Activated T-cell treated with anti-CD3 and anti-CD28 coated beads for 1 hour (primary cell): ENCODE results near the gene CFAP53.
A peak's percentile ranks its signal among the peaks of the same experiment; 100 is the strongest.
"Not testable (repeated sequence)": the region's sequence is repeated elsewhere in the genome, so short reads cannot be mapped to it uniquely, and the experiment has no call there.

ENCODE experiments used
- DNase-seq: peaks from one replicate; pipeline ENCODE4 v3.0.0-alpha.2; 2020; ENCODE audit warnings: low read depth

CFAP53 gene

DNA sequence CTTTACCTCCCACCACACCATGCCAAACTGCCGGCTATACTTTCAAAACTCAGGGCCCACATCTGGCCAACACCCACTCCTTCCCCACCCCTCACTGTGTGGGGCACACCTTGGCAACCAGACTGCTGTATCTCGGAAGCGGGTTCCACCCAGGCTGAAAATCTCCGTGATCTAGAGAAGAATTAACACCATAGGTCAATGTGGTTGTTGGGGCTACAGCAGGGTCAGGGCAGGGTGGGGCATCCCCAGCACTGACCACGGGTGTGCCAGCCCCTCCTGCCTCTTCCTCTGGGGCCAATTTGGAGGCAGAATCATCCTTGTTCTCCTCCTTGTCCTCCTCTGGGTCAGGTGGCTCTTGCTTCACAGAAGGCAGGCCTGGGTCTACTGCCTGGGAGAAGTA lies 6.3 kb upstream of the CFAP53 start:
- DNase-seq: no peak

DNA sequence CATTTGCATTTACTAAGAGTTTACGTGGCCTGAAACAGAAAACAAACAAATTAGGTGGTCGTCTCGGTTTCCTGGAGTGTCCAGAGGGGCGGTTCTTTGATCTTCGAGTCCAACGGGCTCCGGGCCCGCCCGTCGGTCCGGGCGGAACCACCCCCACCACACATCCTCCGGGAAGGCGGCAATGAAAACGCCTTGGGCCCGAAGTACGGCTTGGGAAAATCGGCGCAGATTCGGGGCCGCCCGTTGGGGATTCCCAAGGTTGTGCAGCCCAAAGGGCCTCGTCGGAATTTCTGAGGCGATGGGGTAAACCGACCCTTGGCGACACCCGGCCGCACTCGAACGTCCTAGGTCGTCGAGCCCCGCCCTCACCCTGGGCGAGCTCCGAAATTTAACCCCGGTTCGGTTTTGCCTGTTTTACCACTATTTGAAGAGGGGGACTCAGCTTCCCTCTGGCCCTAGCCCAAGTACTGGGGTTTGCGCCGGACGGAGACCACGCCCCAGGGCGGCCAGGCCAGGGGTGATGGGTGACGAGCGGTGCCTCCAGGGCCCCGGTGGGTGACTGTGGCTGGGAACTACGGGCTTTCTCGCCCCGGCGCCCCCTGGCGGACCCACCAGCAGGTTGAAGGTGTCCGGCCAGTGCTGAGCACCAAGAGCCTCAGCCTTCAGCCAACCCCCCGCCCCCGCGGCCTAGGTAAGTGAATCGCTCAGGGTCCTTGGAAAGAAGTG lies 1.9 kb upstream of the CFAP53 start:
- DNase-seq: peak; percentile 72

DNA sequence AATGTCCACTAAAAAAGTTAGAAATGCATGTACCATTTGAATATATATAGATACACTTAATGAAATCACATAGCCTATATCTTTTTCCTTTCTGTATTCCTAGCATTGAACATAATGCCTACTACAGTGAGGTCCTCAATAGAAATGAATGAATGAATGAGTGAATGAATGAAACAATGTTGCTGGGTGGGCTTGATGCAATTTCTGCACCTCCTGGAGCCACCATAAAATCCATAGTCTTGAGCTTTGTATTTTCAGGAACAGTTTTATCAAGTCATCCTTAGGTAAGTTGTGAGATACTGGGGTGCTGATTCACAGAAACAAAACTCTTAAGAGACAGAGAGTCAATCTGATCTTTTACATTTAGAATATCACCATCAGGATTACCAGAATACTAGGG lies 3.3 kb downstream of the CFAP53 start:
- no peak for DNase-seq

DNA sequence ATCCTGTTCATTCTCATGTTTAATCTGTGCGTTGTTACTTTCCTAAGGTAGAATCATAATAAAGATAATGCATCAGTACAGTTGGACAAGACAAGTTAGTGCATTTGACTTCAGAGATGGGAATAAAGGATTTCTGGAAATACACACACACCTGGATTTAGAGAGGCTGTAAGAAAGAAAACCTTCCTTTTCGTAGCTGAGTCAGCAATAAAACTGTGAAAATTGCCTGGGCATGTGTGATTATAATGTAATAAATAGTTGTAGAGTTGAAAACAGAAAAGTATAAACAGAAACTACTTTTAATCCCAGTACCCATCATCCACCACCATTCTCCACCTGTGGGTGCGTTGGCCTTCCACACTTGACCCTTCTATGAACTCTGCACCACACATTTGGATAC lies 15.4 kb downstream of the CFAP53 start:
- no peak for DNase-seq

DNA sequence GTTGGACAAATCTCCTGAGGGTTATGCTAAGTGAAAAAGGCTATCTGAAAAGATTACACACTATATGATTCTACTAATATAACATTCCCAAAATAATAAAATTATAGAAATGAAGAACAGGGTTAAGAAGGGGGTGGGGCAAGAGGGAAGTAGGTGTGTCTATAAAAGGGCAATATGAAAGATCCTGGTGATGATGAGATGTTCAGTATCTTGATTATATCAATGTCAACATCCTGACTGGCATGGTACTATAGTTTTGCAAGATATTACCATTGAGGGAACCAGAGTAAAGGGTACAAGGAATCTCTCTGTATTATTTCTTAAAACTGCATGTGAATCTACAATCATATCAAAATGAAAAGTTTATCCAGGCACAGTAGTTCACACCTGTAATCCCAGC lies 16.7 kb downstream of the CFAP53 start:
- DNase-seq: no peak

DNA sequence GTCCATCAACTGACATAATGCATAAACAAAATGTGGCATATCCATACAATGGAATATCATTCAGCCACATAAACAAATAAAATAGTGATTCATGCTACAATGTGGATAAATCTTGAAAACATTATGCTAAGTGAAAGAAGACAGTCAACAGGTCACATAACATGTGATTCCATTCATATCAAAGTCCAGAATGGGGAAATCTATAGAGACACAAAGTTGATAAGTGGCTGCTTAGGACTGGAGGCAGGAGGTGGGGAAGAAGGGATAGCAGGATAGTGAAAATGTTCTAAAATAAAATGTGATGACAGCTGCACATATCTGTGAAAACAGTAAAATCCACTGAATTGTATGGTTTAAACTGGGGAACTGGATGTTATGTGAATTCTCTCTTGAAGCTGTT lies 18.7 kb downstream of the CFAP53 start:
- DNase-seq: no peak

DNA sequence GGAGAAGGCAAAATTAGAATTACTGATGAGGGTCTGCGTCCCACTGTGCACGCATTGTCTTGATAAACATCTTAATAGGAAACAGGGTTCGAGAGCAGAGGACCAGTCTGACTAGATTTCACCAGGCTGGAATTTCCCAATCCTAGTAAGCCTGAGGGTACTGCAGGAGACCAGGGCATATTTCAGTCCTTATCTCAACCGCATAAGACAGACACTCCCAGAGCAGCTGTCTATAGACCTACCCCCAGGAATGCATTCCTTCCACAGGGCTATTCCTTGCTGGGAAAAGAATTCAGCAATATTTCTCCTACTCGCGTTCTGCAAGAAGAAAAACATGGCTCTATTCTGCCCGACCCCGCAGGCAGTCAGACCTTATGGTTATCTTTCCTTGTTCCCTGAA lies 24.5 kb downstream of the CFAP53 start:
- DNase-seq: not testable (repeated sequence)

DNA sequence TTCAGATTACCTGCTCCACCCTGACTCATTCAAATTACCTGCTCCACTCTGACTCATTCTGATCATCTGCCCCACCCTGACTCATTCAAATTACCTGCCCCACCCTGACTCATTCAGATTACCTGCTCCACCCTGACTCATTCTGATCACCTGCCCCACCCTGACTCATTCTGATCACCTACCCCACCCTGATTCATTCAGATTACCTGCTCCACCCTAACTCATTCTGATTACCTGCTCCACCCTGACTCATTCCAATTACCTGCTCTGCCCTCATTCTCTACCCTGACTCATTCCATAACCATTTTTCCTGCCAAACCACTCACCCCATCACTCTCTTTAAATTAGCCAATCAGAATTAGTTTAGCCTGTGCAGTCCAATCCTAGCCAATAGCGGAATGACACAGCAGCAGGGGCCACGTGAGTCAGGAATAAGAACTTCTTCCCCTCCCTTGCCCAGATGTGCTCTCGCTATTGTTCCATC lies 26.2 kb downstream of the CFAP53 start:
- DNase-seq: no peak

DNA sequence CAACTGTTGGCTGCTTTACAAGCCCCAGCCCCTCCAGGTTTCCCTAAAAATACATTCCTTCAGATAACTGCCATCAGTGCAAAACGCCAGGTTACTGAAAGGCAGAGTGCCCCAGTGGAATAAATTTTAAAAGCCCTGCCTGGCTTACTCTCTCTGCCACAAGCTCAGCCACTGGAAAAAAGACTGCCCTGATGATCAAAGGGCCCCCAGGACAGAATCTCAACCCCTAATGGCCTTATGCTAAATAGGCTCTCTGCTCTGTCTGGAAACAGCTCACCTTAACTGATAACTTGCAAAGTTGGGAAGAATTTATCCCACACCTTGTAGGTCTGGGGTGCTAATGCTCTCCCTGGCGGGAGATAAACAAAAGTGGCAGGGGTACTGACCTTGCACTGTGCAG lies 33.9 kb downstream of the CFAP53 start:
- no peak for DNase-seq

DNA sequence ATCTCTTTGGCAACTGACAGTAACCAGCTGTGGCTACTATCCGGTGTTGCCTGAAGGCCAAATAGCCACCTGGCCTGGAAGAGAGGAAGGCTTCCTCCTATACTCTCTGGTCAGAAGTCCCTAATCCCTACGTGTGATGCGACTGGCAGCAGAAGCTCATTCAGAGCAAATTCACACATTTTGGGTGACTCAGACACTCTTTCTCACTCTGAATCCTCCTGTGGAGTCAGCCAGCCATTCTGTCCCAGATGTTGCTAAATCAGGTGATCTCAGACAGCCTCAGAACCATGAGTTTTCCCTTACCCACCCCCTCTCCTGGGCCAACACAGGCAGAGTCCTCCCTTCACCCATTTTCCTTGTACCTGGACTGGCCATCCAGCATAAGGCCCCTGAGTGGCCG lies 34.7 kb downstream of the CFAP53 start:
- no peak for DNase-seq

DNA sequence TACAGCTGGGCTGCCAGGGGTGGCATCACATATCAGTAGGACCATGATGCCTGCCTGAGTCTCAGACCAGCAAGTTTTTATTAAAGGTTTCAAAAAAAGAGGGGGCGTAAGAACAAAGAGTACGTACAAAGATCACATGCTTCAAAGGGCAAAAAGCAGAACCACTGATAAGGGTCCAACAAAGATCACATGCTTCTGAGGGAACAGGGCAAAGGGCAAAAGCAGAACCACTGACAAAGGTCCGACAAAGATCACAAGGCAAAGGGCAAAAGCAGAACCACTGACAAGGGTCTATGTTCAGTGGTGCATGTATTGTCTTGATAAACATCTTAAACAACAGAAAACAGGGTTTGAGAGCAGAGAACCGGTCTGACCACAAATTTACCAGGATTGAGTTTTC lies 46.0 kb downstream of the CFAP53 start:
- not testable (repeated sequence) for DNase-seq

DNA sequence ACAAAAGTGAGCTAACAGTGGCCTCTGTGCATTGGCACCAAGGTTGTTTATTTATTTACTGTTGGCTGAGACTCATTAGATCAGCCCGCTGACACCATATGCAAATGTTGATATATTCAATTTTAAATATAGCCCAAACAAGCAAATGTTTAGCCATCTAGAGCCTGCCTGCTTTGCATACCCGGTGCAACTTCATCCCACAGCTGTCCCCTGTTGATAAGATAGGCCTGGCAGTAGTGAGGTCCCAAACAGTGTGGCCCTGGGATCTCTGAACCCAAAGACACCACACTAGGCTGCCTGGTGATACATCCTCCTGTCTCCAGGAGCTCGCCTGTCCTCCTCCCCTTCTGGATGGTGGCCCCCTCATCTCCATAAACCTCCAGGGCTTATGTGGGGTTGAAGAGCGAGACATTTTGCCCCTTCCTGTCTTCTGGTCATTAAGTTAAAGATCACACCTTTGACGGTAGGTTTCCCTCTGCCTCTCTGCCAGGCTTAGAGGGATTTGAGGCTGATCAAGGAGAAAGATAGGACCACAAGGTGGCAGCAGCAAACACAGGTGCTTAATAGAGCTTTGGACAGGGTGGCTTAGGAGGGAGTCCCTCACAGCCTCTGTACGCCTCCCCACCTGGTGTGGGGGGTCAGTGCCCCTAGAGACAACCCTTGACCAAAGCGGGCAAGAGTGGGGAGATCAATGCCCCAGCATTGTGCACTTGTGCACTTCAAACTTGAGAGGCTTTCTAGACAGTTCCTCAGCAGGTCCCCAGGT lies 47.7 kb downstream of the CFAP53 start:
- DNase-seq: peak; percentile 12

DNA sequence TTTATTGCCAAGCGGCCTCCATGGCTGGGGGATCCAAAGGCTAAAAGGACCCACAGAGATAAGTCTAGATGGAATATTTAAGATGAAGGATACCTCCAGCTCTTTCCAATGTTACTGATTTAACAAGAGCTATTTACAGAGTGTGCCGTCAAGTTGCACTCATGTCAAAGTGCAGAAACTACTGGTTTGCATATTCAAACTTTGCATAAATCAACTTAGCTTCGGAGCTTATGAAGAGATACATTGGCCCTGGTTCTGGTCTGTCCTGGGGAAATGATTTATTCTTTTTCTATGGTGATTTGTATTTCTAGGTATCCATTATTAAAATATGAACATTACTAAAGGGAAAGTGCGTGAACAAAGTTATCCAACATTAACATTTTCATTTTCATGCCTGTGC lies 57.0 kb downstream of the CFAP53 start:
- no peak for DNase-seq

DNA sequence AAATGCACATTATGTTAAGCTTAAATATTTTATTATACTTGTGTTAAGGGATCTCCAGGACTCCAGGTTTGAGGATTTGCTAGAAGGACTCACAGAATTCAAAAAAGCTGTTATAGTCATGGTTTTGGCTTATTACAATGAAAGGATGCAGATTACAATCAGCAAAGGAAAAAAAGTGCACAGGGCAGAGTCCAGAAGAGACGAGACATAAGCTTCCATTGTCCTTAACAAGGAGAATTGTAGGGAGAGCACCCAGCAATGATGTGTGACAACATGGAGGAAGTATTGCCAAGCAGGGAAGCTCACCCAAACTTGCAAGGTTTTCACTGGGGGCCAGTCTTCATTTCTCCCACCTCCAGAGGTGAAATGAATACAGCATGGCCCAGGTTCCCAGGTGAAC lies 58.6 kb downstream of the CFAP53 start:
- no peak for DNase-seq

DNA sequence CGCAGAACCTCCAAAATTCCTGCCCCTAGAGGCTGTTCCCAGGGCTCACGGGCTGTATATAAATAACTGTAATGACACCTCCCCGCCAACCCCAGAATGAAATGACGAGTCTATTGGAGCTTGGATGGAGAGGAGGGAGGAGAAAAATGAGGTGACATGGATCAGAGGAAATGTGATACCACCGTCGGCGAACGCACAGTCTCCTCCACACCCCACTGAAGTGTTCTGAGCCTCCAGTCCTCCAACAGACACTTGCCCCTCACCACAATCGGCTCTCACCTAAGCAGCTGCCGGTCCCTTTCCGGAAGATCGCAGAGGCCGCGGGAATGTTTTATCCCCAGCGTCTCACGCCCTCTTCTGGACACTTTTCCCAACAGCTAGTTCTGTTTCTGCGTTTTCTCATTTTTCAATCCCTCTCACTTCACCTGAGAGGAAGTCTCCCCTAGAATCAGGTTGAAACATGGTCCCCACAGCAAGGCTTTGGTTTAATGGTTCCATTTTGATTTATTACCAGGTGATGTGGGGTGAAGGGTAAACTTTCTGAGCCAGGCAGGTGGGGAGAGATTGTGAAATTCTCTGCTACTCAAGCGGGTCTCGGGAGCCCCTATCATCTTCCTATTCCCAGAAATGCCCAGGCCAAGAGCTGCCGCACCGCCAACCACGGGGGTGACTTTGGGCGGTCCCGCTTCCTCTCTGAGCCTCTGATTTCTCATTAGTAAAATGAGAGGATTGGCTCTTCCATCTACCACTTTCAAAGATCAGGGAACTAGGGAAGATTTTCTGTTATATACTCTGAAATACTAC lies 62.3 kb downstream of the CFAP53 start:
- DNase-seq: no peak

DNA sequence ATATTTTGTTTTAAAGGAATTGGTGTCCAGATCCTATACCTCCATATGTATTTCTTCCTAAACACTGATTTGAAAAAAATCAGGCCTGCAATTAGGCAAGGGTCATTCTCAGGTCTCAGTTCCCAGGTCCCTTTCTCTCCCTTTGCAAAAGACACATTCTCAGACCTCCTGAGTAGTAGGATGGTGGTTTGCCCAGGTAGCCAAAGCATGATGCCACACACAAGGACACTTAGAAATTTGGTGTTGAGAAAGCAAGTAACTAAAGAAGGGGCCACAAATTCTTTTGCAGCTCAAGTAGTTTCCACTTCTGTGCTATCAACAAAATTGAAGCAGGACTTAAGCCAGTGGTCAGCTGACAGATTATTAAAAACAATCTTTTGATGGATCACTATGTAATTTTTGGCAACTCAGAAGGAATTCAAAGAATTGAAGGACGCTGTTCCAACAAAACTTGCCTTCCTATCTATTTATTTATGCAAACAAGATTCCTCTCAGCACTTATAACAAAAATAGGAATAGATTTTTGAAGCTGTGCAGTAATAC lies 64.7 kb downstream of the CFAP53 start:
- no peak for DNase-seq

DNA sequence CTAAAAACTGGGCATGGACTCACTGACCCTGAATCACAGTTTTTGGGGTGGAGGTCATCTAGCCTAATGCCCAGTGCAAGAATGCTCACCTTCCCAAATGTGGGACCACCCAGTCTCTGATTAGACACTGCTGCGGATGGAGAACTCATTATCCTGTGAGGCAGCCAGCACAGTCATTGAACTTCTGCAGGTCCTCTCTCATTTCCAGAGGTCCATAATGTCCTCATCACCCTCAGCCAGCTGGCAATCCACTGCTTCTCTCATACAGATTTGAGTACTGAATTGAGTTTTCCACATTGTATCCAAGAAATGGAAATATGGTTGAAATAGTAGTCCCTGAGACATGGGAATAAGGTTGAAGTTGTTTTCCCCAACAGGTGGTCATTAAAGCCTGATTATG lies 66.4 kb downstream of the CFAP53 start:
- no peak for DNase-seq

DNA sequence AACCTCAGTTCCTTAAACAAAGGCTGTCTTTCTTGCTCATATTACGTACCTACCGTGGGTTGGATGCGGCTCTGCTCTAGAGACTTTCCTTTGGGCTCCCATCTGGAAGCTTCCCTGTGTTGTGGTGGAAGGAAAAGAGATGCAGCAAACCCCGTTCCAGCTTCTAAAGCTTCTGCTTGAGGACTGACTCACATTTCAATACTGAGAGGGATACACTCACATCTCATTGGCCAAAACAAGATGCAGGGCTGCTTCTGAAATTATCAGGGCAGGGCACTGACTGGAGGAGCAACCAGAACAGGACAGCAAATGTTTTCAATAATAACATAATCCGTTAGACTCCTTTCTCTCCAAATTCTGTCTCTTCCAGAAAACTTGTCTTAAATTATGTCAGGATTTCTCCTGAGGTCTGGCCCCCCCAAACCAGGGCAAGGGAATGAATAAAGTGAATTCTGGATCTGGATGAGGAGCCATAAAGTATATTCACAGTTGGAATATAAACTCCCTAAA lies 66.9 kb downstream of the CFAP53 start:
- DNase-seq: no peak

DNA sequence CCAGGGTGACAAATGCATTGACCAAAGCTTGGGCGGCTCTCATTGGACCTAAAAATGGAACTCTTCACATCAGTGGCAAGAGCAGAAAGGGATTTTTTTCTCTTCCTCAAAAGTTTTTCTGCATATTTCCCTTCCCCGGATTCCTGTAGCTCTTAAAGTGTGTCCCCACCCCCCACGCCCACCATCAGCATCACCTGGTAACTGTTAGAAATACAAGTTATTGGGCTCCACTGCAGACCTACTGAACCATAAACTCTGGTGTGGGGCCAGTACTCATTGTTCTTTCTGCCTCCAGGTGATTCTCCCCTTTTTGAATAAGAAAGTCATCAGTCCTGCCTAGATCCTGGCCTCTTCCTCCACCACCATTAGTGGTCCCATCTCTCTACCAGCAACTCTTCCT lies 70.0 kb downstream of the CFAP53 start:
- no peak for DNase-seq

DNA sequence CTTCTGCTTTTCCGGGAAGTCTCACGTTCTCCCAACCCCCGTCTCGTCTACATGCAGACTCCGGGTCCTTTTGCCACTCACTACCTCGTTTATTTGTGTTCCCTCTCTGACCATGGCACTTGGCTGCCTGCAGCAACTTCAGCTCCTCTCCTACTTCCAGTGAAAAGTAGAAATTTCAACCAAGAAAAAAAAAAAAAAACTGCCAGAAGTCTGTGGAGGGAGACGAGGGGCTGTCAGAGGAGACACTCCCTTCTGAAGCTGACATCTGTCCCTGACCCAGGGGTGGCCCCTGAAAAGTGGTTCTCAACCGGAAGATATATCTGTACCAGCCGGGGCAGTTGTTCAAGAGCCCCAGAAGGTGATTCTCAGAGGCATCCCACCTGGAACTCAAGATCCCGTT lies 70.6 kb downstream of the CFAP53 start:
- no peak for DNase-seq

DNA sequence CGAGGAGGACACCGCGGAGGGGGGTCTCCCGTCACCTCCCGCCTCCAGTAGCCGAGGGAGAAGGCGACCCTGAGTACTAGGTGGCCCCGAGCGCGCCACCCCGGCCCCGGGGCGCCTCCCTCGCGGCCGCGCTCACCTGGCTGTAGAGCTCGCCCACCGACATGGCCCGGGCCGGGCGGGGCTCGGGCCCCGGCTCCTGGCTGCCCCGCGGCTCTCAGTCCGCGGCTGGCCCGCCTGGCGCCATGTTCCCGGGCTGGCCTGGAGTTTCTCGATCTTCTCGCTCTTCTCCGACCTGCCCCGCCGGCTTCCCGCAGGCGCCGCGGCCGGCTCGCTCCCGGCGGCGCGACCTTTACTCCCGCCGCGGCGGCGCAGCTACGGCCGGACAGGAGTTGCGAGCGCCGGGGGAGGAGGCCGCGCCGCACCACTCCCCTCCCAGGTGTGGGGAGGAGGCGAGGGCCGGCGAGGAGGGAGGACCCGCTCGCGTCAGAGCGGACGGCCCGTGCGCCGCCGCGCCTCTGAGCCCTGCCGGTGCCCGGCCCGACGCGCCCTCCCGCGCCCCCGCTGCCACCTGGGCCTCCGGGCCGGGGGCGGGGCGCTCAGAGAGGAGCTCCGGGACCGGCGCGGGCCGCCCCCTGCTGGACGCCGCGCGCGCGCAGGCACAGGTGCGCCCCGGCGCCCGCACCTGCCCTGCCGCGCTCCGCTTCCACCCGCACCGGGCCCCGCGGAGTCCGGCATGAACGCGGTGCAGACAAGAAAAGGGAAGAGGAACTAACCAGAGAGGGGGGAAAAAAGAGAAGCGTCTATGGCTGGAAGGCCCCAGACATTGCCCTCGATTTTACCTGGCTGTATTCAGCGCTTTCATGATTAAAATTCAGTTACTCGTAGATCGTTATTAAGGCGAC lies 71.4 kb downstream of the CFAP53 start, which contains the start of gene MYO5B:
MYO5B (minus strand) TSS at position 517 of the 902 bp plus-strand sequence; CDS start at position 163, 354 bp downstream.
- peak; percentile 23 for DNase-seq
